GM11168 (cell line): Measurements from ENCODE around the gene SDHA.

Source experiments
- in situ Hi-C: fragments of 300-500 bp; cut with MboI; formaldehyde crosslinking; loops from one replicate; pipeline ENCODE4 v1.12.0; 2022; ENCODE audit warnings: low sequenced_read_pairs; ENCODE audit not compliant: unreplicated experiment

SDHA gene

DNA sequence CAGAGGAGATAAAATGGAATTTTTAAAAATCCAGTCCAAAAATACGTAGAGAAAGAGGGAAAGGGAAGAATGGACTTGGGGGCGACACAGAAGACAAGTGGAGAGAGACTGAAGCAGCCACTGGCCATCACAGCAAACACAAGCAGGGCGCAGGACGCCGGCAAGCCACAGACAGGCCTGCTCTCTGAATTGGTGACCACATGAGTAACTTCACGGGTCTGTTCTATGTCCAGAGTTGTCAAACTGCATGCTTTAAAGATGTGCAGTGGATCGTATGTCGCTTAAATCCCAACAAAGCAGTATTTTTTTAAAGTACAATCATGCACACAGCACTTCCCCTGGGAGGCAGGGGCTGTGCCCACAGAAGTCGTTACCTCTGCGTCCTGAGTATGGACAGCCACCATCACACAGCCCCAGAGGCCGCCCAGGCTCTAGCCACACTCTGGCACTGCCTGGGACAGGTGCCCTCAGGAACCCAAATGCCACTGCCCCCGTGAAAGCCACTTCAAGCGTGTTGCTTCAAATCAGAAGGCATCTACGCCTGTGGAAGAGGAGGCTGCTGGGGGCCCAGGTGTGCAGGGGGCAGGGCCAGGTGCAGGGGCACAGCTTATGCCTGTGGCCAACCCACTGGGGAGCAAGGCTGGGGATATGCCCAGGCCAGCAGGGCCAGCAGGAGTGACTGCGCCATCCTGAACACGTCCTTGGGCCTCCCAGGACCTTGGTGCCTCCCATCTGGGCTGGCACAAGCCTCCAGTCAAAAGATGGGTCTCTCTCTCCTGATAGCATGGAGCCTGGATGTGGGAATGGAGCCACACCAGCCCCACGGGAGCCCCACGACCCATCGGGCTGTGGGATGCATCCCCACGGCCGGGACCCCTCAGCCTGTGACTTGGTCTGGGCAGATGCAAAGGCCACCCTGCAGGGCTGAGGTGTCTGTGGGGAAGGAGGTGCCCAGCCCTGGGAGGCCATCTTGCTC, 32.7 kb upstream of the SDHA start:
- in situ Hi-C loops: no loop called here

DNA sequence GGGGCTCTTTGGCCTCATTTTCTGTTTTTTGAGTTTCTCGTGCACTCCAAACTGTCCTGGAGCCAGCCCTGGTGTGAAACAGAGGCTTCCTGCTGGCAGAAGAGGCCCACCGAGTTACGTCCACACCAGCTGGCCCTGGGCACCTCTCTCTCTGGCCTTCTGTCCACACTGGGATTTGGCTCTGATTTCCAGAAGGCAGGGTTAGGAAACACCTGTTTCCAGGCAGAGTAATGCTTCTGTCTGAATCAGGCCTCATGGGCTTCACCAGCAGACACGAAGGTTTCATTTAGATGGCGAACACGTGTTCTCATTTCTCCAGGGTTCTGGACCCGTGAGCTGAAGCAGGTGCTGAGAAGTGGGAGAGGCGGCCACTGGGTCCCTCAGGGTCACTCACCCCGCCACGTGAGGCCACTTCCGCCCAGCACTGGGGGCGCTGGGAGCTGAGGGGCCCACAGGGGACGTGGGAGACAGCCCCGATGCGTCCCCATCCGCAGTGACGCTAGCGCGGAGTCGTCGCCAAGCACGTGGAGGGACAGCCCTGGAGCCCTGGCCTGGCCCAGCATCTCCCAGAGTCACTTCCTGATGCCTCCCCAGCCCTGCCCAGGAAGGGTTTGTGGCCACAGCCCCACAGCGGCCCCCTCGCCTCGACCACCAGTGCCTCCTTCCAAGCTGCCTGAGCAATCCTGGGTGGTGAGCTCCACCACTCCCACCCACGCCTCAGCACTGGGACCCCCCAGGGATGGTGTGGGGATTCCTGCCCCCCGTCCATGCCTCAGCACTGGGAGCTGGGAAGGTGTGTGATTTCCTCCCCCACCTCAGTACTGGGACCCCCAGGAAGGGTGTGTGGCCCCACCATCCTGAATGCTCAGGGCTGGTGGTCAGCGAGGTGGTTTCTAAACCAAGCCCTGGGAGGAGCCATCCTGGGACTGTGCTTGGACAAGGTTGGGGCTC, 31.8 kb upstream of the SDHA start:
- in situ Hi-C loops: no loop called here

DNA sequence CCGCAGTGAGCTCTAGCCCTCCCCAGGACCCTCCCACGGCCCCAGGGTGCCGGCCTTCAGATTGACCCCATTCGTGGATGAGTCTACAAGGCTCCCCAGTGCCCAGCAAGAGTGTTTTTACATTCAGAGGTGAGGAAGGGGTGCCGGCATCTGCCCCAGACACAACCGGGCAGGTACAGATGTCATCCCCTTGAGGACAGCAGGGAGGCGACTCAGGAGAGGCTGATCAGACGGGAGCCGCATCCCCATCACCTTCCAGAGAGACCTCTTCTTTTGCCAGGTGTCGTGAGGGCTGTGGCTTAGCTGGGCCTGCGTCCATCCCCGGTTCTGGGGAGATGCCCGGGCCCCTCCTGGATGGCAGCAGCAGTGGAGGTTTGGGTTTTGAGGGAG, 31.1 kb upstream of the SDHA start:
- in situ Hi-C loops: no loop called here

DNA sequence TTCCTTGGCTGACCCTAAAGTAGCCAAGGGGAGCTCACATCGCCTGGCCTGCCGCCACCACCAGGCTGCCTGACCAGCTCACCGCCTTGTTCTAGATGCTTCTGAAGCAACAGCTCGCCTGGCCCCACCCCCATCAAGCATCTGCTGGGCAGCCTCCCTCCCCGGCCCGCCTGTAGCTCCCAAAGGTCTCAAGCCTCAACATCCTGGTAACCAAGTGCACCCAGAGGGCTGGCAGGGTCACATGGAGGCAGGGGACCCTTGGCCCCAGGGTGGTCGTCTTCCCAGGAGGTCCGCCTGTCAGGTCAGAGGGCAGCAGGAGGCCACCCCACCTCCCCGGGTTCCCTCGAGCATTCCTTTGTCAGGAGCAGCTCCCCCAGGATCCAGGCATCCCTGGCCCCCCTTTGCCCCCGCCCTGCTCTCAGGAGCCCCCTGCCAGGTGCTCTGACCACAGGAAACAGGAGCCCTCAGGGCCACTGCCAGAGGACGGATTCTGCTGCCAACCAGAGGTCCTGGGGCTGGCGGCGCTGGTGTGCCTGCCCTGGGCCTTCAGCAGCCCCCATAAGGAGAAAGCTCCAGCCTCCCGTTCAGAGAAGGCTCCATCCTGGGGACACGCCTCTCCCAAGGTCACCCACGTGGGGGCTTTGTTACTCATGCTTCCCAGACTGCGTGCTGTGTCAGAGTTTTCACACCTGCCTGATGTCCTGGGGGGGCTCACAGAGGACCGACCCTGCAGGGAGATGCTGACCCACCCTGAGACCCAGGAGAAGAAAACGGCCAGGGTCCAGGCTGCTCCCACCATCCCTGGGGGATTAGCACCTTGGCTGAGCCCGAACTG, 30.3 kb upstream of the SDHA start:
- in situ Hi-C loops: no loop called here

DNA sequence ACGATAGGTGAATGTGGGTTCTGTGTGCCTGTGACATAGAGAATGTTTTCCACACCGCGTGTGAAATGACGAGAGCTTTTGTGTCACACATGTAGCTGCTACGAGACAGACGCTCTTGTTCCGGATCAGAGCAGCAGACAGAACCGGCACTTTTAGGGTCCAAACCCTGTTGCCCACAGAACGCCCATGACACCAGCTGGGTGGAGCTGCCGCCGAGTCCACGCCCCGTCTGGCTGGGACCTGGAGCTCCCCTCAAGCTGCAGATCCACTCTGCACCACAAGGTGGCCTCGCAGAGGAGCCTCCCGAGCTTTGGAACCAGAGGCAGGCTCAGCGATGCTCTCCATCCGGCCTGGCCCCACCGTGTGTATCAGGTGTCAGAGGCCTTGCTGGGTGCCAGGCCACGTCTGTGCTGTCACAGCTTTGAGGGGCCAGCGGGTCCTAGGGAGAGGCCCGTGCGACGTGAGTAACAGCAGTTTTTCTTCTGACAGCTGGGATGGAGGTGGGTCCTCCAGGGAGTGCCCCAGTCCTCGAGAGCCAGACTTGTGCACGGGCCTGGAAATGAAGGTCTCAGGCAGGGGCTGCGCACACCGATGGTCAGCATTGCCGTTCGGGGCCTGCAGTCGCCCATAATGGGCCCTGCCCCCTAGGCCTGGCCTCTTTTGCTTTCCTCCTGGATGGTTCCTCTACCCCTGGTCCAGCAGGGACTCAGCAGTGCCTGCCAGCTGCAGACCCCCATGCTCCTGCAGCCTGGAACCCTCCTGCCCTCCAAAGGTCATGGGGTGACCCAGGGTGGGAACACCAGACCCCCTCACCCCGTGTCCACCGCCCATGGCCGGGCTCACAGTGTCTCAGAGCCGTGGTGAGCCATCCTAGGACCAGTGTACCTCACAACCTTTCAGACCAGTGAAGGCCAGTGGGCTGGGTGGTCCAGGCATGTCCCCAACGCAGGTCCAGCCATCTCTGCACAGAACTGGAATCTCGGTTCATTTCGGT, 29.3 kb upstream of the SDHA start:
- in situ Hi-C loops: no loop called here

DNA sequence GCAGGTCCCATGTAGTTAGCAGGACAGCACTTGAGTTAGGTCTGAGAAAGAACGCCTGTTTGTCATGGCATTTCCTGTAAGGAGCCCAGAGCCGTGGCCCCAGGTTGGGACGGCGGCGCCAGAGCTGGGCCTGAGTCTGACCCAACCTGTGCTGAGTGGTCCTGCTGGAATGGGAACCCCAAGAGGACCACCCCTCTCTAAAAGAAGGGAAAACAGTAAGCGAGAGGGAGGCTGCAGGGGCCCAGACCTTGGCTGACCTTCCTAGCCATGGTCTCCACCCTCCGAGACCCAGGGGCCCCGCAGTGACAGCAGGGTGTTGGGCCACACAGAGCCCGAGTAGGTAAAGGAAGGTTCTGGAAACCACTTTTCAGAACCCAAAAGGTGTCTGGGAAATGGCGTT, 28.6 kb upstream of the SDHA start:
- in situ Hi-C loops: no loop called here

DNA sequence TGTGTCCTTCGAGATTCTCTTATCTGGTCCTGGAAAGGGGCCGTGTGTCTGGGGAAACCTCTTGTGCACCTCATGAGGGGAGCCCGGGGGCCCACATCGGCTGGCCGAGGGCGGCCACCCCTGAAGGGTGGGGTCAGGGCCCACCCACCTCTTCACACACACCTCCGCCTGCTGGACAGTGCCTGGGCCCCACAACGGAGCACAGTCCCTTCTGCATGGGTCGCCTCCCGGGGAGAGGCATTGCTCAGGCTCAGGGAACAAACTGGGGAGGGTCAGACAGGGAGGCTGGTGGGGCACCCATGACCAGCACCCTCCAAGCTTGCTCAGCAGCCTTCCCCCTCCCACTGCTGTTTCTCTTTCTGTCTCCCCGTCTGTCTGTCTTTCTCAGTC, 28.1 kb upstream of the SDHA start:
- in situ Hi-C loops: no loop called here

DNA sequence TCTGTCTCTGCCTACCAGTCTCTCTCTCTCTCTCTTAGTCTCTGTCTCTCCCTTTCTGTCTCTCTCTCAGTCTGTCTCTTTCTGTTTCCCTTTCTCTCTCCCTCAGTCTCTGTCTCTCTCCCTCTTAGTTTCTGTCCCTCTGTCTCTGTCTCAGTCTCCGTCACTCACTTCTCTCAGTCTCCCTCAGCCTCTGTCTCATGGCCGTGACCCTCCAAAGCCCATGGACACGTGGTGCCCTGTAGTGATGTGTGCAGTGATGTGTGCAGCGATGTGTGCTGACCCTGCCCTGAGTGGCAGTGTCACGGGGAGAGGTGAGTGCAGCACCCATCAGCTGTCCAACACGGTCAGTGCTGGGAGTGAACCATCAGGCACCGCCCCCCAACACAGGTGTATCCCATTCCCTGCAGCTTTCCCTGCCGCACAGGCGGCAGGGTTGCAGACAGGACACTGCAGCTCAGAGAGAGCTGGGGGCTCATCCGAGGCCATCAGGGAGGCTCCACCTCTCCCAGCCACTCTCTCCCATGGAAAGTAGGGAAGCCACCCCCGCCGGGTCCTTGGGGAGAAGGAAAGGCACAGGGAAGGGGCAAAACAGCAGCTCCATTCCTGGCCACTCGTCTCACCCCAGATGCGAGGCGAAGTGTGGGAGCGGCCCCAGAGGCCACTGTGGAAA, 27.6 kb upstream of the SDHA start:
- in situ Hi-C loops: no loop called here

DNA sequence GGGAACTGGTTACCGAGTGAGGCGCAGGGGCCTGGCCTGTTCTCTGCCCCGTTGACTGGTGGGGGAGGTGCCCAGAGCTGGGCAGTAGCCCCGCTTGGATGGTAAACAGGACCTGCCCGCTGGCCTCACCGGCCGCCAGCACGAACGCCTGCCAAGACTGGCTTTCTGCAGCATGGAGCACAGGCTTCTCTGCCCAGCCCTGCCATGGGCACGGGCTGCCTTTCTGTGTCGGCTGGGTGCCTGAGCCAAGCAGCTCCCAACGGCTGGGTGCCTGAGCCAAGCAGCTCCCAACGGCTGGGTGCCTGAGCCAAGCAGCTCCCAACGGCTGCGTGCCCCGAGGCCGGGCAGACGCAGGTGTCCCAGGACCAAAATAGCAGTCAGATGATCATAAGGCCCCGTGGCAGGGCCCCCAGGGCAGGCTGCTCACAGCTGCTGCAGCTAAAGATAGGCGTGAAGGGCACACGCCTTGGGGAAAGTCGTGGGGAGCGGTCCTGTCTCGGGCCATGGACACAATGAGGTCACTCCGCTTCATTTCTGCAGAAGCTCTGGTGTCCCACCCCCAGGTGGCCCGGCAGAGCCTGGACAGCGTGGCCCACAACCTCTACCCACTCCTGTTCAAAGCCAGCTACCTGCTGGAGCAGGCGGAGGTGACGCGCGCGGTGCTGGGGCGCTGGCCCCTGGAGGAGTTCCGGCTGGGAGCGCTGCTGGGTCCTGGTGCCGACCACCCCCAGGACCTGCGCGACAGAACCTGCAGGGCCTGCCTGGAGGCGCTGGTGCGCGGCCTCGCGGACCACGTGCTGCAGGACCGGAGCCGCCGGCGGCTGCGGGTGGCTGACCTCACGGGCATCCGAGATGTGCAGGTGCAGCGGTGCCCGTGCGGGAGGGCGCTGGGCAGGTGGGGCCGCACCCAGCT, 26.8 kb upstream of the SDHA start, which contains the start of gene LRRC14B:
Gene LRRC14B, plus strand, starts transcription at position 460 of the 913 bp plus-strand sequence. Its CDS starts 44 bp downstream, at position 504.
- in situ Hi-C loops: no loop called here

DNA sequence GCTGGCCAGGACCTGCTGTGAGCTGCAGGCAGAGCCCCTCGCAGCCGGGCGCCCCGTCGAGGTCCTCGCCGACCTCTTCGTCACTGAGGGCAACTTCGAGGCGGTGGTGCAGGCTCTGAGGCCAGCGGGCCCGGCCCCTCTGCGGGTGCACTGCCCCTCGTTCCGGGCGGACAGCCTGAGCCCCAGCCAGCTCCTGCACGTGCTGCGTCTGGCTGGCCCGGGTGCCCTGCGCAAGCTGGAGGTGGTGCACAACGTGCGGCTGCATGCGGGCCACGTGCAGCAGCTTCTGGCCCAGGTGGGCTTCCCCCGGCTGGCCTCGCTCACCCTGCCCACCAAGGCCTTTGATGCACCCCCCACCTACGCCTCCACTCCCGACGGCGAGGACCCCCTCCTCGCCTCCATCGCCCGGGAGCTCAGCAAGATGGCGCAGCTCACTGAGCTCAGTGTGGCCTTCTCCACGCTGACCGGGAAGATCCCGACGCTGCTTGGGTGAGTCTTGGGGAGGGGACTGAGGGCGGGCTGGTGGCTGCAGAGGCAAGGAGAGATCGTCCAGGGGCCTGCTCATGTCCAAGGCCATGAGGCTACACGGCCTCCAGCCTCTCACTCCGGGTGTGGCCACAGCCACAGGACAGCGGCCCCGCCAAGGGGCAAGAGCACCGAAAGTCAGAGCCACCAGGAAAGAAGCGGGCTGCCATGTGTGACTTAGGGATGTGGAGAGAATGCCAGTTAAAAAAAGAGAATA, 26.0 kb upstream of the SDHA start:
- in situ Hi-C loops: no loop called here

DNA sequence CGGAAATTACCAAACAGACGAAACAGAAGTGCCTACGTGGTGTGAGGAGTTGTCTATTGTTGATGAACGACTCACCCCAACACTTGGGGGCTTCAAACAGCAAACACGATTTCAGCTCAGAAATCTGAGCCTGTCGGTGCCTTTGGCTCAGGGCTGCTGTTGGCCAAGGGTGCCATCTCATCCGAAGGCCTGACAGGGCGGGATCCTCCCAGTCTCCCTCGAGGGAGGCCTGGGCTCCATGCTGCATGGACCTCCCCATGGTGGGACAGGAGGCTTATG, 25.5 kb upstream of the SDHA start:
- in situ Hi-C loops: no loop called here

DNA sequence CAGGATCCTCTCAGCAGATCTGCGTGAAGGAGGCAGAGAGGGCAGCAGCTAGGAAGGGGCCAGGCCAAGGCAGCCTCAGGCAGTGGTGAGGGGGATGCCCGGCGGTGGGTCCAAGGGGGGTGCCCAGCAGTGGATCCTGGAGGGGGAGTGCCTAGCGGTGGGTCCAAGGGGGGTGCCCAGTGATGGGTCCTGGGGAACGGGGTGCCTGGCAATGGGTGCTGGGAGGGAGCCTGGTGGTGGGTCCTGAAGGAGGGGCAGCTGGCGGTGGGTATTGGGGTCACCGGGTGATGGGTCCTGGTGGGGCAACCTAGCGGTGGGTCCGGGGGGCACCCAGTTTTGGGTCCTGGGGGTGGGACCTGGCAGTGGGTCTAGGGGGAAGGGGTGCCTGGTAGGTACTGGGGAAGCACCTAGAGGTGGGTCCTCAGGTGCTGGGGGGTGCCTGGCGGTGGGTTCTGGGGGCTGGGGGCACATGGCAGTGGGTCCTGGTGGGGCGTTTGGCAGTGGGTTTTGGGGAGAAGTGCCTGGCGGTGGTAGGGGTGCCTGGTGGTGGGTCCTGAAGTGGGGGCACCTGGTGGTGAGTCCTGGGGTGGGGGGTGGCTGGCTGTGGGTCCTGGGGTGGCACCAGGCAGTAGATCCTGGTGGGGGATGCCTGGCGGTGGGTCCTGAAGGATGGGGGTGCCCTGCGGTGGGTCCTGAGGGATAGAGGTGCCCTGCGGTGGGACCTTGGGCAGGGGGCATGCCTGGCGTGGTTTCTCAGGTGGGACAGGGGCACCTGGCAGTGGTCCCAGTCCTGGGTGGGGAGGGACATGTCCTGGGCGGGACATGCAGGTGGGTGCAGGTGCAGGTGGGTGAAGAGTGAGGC, 24.9 kb upstream of the SDHA start:
- in situ Hi-C loops: no loop called here

DNA sequence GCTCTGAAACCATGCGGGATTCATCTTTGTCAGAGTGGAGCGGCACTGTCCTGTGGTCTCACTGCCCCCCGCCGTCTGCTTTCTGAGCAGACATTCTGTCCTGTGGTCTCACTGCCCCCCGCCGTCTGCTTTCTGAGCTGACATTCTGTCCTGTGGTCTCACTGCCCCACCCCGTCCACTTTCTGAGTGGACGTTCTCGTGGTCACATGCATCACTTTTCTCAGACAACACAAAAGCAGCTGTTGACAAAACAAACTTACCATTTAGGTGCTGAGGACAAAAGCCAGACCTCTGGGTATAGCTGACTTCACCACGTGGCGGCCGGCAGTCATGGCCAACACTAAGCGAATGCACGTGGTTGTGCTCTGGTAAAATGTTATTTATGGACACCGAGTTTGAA, 24.0 kb upstream of the SDHA start:
- in situ Hi-C loops: no loop called here

DNA sequence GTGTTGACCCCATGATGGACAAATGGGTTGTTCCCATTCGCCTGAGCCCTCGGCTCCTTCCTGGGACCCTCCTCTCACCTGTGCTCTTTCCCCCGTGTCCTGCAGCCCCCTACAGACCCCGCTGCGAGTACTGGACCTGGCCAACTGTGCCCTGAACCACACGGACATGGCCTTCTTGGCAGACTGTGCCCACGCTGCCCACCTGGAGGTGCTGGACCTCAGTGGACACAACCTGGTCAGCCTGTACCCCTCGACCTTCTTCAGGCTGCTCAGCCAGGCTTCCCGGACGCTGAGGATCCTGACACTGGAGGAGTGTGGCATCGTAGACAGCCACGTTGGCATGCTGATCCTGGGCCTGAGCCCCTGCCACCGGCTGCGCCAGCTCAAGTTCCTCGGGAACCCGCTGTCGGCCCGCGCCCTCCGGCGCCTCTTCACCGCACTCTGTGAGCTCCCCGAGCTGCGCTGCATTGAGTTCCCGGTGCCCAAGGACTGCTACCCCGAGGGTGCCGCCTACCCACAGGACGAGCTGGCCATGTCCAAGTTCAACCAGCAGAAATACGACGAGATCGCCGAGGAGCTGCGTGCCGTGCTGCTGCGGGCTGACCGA, 23.4 kb upstream of the SDHA start:
- in situ Hi-C loops: no loop called here

DNA sequence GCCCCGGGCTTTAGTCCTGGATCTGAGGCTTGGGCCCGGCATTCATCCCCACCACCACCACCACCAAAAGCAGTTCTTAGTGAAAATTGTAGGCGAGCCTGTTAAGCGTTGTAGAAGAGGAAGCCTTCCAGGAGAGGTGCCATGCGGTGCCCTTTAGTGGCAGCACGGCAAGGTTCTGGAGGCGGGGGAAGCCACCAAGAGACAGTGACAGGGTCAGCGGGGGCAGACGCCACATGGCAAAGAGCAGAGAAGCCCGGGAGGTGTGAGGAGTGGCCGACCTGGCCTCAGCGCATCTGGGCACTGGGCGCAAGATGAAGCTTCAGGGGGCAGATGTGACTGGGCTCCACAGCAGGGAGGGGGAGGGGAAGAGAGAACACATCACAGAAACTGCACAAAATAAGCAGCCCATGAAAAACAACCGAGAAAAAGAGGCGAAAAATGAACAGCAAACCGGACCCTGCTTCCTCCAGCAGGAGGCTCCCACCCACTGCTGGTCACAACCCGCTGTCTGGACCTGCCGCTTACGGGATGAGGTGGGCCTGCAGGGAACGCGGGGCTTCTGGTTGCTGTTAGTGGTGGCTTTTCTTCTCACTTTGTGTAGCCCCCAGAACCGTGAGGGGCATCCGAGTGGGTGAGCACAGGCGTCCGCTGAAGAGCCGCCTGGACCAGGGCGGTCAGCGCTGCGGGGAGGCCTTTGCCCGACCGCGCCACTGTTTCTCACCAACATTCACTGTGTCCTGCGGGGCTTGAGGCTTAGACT, 22.5 kb upstream of the SDHA start:
- in situ Hi-C loops: no loop called here
